Left kidney (tissue), 2 donors: ENCODE results near the gene RSRC1. TPM values are rescaled to one million over a fixed set of nuclear protein-coding genes. Genes with fewer than 3 reads are reported as not detected.

ENCODE experiments used
- DNase-seq: peaks from one replicate; pipeline ENCODE4 v3.0.0-alpha.2; 2013
- polyA plus RNA-seq: library from polyadenylated mRNA; unstranded; fragments of 120-200 nt; gene quantifications from one replicate; pipeline ENCODE4 v1.2.1, GENCODE V29; 2013; ENCODE audit not compliant: insufficient read length

RSRC1 gene
- polyA plus RNA-seq, 1 donor = 40.0 TPM

DNA sequence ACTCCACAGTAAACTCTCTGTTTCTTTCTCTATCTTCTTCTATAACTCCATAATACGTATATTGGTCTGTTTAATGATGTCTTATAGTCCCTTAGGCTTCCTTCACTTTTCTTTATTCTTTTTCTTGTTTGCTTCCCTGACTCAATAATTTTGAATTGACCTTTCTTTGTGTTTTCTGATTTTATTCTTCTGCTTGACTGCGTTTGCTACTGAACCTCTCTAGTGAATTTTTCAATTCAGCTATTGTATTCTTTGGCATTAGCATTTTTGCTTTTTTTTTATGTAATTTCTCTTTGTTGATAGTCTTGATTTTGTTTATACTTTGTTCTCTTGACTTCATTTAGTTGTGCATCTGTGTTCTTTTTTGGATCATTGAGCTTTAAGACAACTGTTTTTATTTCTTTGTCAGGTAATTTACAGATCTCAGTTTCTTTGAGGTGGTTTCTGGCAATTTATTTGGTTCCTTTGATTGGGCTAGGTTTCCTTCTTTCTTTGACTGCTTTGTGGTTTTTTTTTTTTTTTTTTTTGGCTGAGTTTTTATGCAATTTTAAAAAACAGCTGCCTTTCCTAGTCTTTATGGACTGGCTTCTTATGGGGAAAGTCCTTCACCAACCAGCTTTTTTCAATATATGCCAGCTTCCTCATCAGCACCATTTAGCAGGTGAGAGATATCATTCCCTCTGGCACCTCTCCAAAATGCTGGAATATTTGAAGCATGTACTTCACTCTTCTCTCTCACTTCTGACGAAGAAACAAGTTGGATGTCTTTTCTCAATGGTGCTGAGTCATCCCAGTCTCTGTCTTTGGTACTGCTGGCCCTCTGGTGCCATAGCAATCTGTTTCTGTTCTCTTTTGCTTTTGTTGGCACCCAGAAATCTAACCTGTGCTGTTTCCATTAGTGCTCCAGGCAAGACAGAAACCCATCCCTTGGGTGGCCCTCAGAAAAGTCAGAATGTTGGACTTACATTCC lies 17.6 kb downstream of the RSRC1 start:
- no peak for DNase-seq

GRCh38 chr3:158128755-158129154 lies 18.9 kb downstream of the RSRC1 start:
- DNase-seq = no peak

DNA sequence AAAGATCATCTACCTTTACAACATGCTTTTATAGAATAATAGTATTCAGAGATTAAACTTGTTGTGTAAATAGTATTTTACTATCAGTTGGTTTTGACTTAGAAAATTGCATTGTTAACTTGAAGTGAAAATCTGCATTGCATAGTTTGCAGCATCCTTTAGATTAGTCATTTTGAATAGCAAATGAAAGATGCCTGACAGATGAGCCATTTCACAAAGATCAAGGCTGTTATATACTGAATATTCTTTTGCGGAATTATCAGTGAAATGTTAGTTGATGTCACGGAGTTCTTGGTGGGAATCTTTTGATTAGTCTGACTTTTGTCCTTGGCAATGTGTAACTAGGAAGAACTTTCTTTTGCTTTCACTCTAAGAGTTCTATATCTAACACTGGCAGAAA lies 24.5 kb downstream of the RSRC1 start:
- DNase-seq = no peak

- DNase-seq = no peak
These were observed 30.5 kb downstream of the RSRC1 start for GRCh38 chr3:158140396-158140795.

GRCh38 chr3:158148218-158148617 lies 38.3 kb downstream of the RSRC1 start:
- no peak for DNase-seq

DNA sequence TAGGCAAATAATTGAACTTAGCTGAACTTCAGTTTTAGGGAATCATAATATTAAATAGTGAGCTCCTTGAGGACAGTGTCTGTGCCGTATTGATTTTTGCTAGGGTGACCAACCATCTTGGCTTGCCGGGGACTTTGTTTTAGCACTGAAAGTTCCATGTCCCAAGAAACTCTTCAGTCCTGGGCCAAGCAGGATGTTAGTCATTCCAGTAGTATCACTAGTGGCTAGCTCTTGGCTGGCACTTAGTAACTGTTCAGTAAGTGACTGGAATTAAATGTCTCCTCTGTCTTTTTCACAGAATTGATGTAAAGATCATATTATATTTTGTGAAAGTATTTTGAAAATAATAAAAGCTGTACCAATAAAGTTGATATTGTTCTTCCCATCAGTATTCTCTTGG lies 42.3 kb downstream of the RSRC1 start:
- DNase-seq = no peak

DNA sequence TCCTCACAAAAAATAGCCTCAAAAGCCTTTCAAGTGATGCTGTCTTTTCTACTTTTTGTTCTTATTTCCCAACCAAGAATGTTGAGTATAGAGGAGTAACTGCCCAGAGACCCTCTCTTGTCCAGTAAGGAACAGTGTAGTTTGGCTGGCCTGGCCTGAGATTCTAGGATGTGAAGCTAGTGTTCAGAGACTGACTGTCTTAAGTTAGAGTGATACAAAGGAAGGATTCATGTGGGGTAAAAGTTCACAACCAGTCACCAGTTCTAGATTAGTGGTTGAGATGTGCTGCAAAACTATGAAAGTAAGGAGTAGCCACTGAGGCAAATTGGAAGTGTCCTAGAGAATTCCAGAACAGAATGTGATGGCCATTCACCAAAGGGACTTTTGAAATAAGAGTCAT lies 49.1 kb downstream of the RSRC1 start:
- no peak for DNase-seq

DNA sequence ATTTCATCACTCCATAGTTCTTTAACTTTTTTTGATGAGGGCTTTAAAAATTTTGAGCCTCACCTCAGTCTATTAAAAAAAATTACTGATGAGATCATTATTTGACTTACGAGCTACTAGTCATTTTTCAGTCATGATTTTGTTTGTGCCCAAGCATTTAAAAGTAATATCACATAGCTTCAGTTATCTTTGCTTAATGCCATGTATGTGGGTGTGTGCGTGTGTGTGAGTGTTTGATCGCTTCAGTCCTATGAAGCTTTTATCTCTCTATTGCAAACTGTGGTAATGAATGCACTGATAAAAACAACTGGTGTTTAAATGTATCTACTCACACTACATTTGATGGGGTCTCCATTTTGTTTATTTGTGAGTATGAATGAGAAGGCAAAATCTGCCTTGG lies 49.8 kb downstream of the RSRC1 start:
- DNase-seq = no peak

DNA sequence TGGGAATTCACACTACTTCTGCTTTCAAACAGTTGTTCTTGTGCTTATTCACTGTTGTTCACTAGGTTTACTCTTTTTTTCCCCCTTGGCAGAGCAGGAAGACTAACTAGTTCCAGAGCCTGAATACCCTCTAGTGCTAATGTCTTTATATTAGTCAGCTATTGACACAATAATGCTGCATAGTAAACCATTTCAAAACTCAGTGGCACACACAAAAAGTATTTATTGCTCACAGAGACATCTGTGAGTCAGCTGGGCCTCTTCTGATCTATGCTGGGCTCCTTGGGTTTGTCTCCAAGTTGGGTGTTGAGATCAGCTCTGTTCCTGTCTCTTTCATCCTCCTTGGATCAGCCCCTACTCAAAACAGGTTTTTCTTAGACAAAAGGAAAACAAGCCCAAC lies 51.1 kb downstream of the RSRC1 start:
- DNase-seq = no peak

DNA sequence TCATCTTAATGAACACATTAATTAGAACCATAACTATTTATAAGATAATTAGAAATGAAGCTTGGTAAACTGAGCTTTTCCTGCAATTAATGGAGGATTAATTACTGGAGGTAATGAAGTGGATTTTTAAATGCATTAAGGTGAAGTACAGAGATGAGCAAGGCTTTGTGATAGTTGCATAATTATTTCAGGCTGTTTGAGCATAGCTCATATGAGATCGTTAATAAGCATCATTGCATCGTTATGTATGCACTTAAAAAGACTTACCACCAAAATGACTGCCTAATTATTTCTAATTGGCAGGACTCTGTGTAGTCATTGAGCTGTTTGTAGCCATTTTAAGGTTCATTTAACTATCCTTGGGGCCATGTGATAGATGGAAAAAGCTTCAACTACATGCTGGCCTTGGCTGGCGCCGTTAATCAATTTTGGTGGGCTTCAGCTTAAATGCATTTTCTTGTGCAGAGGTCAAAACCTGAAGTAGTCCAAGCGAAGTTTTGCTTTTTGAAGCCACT lies 55.3 kb downstream of the RSRC1 start:
- no peak for DNase-seq

DNA sequence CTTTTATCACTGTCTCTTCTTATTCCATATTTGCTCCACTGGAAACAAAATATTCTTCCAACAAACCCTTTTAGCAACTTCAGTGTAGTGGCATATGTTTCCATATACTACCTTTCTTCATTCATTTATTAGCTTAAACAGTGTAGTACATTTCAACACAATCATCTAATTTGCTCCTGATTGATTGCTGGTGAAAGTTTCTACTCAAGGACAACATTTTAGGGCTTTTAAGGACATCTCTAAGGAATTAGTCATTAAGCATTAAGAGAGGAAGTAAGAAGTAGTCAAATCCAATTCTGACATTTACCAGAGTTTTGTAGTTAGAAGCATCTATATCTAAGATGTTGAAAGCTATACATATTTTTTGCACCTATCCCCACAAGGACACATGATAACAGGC lies 55.8 kb downstream of the RSRC1 start:
- DNase-seq = no peak

GRCh38 chr3:158166223-158166622 lies 56.3 kb downstream of the RSRC1 start:
- DNase-seq = no peak

DNA sequence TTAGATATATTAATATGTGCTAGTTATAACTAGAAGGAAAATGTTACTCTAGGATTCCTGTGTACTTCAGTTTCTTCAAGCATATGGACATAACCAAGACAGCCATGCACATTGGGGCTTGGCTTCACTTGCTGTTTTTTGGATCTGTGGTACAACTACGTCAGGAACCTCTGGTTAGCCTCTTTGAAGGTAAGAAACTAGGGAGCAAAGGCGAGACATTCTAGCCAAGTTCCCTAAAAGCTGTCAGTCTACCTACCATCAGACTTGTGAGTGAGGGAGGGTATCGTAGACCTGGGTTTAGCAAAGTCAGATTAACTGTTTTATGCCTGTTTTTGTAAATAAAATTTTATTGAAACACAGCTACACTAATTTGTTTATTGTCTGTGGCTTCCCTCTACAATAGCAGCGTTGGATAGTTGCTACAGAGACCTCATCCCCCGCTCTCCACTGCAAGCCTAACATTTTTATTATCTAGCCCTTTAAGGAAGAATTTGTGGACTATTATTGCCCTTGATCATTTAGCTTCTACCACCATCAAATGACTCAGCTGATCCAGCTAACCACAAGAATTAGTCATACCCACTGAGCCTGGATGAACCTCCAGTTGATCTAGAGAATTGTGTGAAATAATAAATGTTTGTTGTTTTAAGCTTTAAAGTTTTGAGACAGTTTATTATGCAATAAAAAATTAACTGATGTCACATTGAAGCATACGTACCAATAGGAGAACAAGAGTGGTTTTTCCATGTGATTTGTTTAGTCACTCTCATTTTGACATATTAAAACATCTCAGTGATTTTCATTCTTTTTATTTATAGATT lies 58.1 kb downstream of the RSRC1 start:
- no peak for DNase-seq

- no peak for DNase-seq
These were observed 59.2 kb downstream of the RSRC1 start for GRCh38 chr3:158169091-158169491.

- DNase-seq = no peak
These were observed 71.2 kb downstream of the RSRC1 start for GRCh38 chr3:158181096-158181495.

- DNase-seq = peak; percentile 5
These were observed 75.8 kb downstream of the RSRC1 start for GRCh38 chr3:158185711-158186110.

DNA sequence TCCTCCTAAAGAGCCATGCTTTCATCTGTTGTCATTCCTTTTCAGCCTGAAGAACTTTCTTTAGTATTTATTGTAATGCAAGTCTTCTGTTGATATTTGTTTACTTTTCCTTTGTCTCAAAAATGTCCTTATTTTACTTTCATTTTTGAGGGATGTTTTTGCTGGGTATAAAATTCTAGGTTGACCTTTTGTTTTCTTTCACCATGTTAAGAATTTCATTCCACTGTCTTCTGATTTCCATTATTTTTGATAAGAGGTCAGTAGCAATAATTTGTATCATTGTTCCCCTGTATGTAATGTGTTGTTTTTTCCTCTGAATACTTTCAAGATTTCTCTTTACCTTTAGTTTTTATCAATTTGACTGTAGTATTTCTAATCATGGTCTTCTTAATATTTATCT lies 91.1 kb downstream of the RSRC1 start:
- DNase-seq = no peak

- no peak for DNase-seq
These were observed 95.4 kb downstream of the RSRC1 start for GRCh38 chr3:158205324-158205723.

DNA sequence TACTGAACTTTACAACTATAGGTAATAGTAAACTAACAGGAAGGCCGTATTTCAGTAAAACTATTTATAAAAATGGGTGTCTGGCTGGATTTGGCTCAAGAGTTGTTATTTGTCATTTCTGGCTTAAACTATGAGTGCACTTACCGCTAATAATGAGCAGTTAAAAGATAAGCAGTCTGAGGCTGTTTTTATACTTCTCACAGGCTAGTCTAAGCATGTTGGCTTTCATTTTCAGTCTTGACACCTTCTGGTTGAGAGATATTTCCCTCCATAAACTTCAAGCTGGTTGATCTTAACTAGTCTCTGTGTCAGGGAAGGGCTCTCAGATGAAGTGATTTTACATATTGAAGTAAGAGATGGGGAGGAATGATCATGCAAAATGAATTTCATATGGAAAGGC lies 96.1 kb downstream of the RSRC1 start:
- DNase-seq = no peak

DNA sequence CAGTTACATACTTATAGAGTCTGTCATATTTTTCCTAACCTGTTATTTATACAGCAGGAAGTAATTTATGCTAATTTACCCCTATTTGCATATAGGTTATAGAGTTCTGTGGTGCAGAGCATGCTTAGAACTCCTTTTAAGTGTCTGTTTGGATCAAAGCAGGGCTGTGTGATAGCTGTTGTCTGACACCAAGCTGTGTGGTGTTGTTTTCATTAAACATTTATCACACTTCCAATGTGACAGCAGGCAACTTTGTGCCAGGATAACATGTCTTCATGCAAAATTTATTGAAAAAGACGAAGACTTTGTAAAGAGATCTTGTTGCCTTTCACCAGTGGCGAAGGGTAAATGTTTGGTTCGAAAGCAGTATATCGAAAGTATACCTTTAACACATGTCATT lies 100.2 kb downstream of the RSRC1 start:
- no peak for DNase-seq

- no peak for DNase-seq
These were observed 103.6 kb downstream of the RSRC1 start for GRCh38 chr3:158213461-158213860.

DNA sequence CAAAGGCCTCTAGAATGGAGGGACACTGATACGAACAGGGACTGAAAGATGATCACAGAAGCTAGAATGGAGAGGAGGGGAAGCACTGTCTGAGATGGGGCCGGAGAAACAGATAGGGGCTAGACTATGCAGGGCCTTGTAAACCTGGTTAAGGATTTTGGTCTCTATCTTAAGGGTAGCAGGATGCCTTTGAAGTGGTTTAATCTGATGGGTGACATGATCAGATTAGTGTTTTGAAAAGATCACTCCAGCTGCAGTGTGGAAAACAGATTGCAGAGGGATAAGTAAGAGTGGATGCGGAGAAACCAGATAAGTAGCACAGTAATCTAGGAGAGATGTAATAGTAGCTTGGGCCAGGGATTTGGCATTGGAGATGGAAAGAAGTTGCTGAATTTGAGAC lies 108.1 kb downstream of the RSRC1 start:
- no peak for DNase-seq

- DNase-seq = no peak
These were observed 110.7 kb downstream of the RSRC1 start for GRCh38 chr3:158220575-158220974.
